Measurements from ENCODE around the gene KREMEN2. TPM values are rescaled to one million over a fixed set of nuclear protein-coding genes. Genes with fewer than 3 reads are reported as not detected.

KREMEN2 gene
- total and polyA plus RNA-seq, 12 donors: not detected

DNA sequence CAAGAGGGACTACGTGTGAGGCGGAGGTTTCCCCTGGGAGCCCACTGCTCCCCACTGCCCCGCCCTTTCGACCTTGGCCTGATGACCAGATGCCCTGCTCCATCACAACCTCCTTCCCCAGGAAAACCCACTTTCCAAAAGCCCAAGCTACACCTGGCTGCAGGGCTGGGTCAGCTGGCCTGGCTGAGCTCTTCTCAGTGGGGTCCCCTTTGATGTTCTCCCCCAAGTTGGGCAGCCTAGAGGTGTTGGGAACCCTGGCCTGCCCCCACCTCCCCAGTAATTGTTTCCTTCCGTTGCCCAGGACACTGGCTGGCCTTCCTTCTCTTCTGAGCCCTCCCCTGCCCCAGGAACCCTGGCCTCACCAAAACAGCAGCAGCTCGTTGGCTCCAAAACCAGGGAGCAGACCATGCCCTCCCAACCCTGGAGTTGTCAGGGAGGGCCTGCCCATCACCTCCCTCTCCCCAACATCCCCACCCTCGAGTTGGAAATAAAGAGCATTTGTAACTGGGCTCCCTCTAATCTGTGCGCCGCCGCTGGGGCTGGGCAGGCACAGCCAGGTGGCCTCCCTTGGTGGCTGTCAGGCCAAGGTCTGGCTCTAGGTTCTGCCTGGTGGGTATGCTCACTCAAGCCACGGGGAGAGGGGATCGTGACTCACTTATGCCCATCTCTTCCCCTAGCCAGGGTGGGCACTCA, 50.1 kb downstream of the KREMEN2 start:
- Histone ChIP-seq H3K36me3 (replicated peaks in 1 of 2) (no peaks in the 10 kb centered on the region), H3K4me3 (no peak overlapping the region), H3K27ac (no peak overlapping the region), H3K9me3 (replicated peaks in 1 of 3) (no peaks in the 10 kb centered on the region), H3K27me3 (peaks cover 16% of the 10 kb centered on the region), H3K4me1 (replicated peaks in 1 of 2) (peaks cover 0 to 4% of the 10 kb centered on the region in 2 donors)
- WGBS, 4 donors: 49 to 72% (median 56%) methylated on average over 5 to 12 of the region's 12 CpGs
- DNase-seq: no peak
- TF ChIP-seq CTCF (IDR thresholded peaks at IDR 0.05) (no peak), POLR2A (IDR thresholded peaks at IDR 0.05) (no peak)
- intact Hi-C loops (cut with DNase I): no loop called here

- Histone ChIP-seq H3K4me3 (no peak overlapping the region), H3K9me3 (replicated peaks in 1 of 3) (no peaks in the 10 kb centered on the region), H3K27me3 (peaks cover 10% of the 10 kb centered on the region), H3K36me3 (replicated peaks in 1 of 2) (no peaks in the 10 kb centered on the region), H3K27ac (no peak overlapping the region), H3K4me1 (replicated peaks in 1 of 2) (peaks cover 3 to 10% of the 10 kb centered on the region in 2 donors)
- TF ChIP-seq POLR2A (IDR thresholded peaks at IDR 0.05): no peak
- TF ChIP-seq CTCF (IDR thresholded peaks at IDR 0.05): no peak
- intact Hi-C loops (cut with DNase I): no loop called here
- WGBS, 4 donors: 66 to 93% (median 90%) methylated on average over 5 to 6 of the region's 6 CpGs
- no peak for DNase-seq
Measured at GRCh38 chr16:3014971-3015370, 50.9 kb downstream of the KREMEN2 start.

- TF ChIP-seq POLR2A (IDR thresholded peaks at IDR 0.05) (no peak), CTCF (IDR thresholded peaks at IDR 0.05) (no peak)
- peaks cover 4 to 16% of the 10 kb centered on the region in 2 donors for H3K4me1 ChIP-seq (replicated peaks in 1 of 2)
- H3K4me3 ChIP-seq: no peak overlapping the region
- intact Hi-C loops (cut with DNase I): no loop called here
- H3K27ac ChIP-seq: no peak overlapping the region
- H3K36me3 ChIP-seq (replicated peaks in 1 of 2): no peaks in the 10 kb centered on the region
- peaks cover 10% of the 10 kb centered on the region for H3K27me3 ChIP-seq
- WGBS, 4 donors: 85 to 94% (median 89%) methylated on average over 7 to 13 of the region's 13 CpGs
- no peaks in the 10 kb centered on the region for H3K9me3 ChIP-seq (replicated peaks in 1 of 3)
- no peak for DNase-seq
Measured at GRCh38 chr16:3015865-3016521, 51.9 kb downstream of the KREMEN2 start.

GRCh38 chr16:3017344-3017743, 53.3 kb downstream of the KREMEN2 start:
- 59 to 89% (median 66%) methylated on average over 12 to 20 of the region's 20 CpGs for WGBS, 4 donors
- DNase-seq: no peak
- Histone ChIP-seq H3K9me3 (replicated peaks in 1 of 3) (no peaks in the 10 kb centered on the region), H3K27ac (no peak overlapping the region), H3K27me3 (peaks cover 10% of the 10 kb centered on the region), H3K4me3 (no peak overlapping the region), H3K4me1 (replicated peaks in 1 of 2) (peaks cover 17 to 30% of the 10 kb centered on the region in 2 donors), H3K36me3 (replicated peaks in 1 of 2) (no peaks in the 10 kb centered on the region)
- TF ChIP-seq CTCF (IDR thresholded peaks at IDR 0.05): no peak
- TF ChIP-seq POLR2A (IDR thresholded peaks at IDR 0.05): no peak
- intact Hi-C loops (cut with DNase I): no loop called here

Small RNA genes within 50 kb of the gene (small RNA-seq; reads per million reads assigned to genes)
- gene LINC00514: 0 reads per million in 2 donors

Other genes starting within 250 kb of the KREMEN2 start
- gene PRSS27, start 244.1 kb upstream of the KREMEN2 start, total RNA-seq: 1 to 10 TPM in 5 of 9 donors, under 1 TPM in 3, not detected in 1; 0.33 to 2.1 (median 1.4) TPM
- gene PRSS27, start 244.1 kb upstream of the KREMEN2 start, polyA plus RNA-seq: 1 to 10 TPM in 2 of 3 donors, not detected in 1; 2.6 to 2.7 TPM
- 100 to 1,000 TPM in 8 of 9 donors, 10 to 100 TPM in 1; 81.7 to 848 (median 294) TPM for gene SRRM2, start 211.6 kb upstream of the KREMEN2 start, total RNA-seq
- gene SRRM2, start 211.6 kb upstream of the KREMEN2 start, polyA plus RNA-seq: 1,000 to 10,000 TPM in 1 of 3 donors, 100 to 1,000 TPM in 2; 289 to 3,120 (median 744) TPM
- 100 to 1,000 TPM in 8 of 9 donors, 10 to 100 TPM in 1; 98.2 to 730 (median 323) TPM for gene ELOB, start 187.0 kb upstream of the KREMEN2 start, total RNA-seq
- 1,000 to 10,000 TPM in 1 of 3 donors, 100 to 1,000 TPM in 1, 10 to 100 TPM in 1; 72.7 to 1,030 (median 891) TPM for gene ELOB, start 187.0 kb upstream of the KREMEN2 start, polyA plus RNA-seq
- gene PRSS33, start 176.7 kb upstream of the KREMEN2 start, total RNA-seq: not detected
- gene PRSS33, start 176.7 kb upstream of the KREMEN2 start, polyA plus RNA-seq: not detected
- gene PRSS41, start 165.8 kb upstream of the KREMEN2 start, total RNA-seq: not detected
- gene PRSS41, start 165.8 kb upstream of the KREMEN2 start, polyA plus RNA-seq: not detected
- under 1 TPM in 3 of 9 donors, not detected in 6; 0.72 to 0.88 (median 0.83) TPM for gene PRSS21, start 147.0 kb upstream of the KREMEN2 start, total RNA-seq
- 1 to 10 TPM in 1 of 3 donors, under 1 TPM in 2; 0.20 to 2.6 (median 0.98) TPM for gene PRSS21, start 147.0 kb upstream of the KREMEN2 start, polyA plus RNA-seq
- 100 to 1,000 TPM in 1 of 9 donors, 1 to 10 TPM in 3, under 1 TPM in 3, not detected in 2; 0.41 to 119 (median 1.2) TPM for gene ZG16B, start 134.0 kb upstream of the KREMEN2 start, total RNA-seq
- under 1 TPM in 2 of 3 donors, not detected in 1; 0.35 to 0.81 TPM for gene ZG16B, start 134.0 kb upstream of the KREMEN2 start, polyA plus RNA-seq
- gene PRSS22, start 106.1 kb upstream of the KREMEN2 start, total RNA-seq: under 1 TPM in 2 of 9 donors, not detected in 7; 0.32 to 0.41 TPM
- under 1 TPM in 1 of 3 donors, not detected in 2; 0.07 TPM for gene PRSS22, start 106.1 kb upstream of the KREMEN2 start, polyA plus RNA-seq
- gene FLYWCH2, start 81.1 kb upstream of the KREMEN2 start, total RNA-seq: 100 to 1,000 TPM in 4 of 9 donors, 10 to 100 TPM in 5; 28.8 to 232 (median 69.9) TPM
- gene FLYWCH2, start 81.1 kb upstream of the KREMEN2 start, polyA plus RNA-seq: 10 to 100 TPM; 16.7 to 87.1 (median 49.5) TPM
- 10 to 100 TPM; 13.6 to 89.8 (median 46.4) TPM for gene FLYWCH1, start 52.3 kb upstream of the KREMEN2 start, total RNA-seq
- 10 to 100 TPM in 2 of 3 donors, 1 to 10 TPM in 1; 3.3 to 79.7 (median 55.6) TPM for gene FLYWCH1, start 52.3 kb upstream of the KREMEN2 start, polyA plus RNA-seq
- gene PAQR4, start 5.1 kb downstream of the KREMEN2 start, total RNA-seq: 10 to 100 TPM in 7 of 9 donors, 1 to 10 TPM in 2; 7.4 to 17.0 (median 13.2) TPM
- gene PAQR4, start 5.1 kb downstream of the KREMEN2 start, polyA plus RNA-seq: 10 to 100 TPM in 1 of 3 donors, 1 to 10 TPM in 2; 4.1 to 14.6 (median 8.1) TPM
- 1 to 10 TPM in 8 of 9 donors, under 1 TPM in 1; 0.46 to 7.0 (median 2.9) TPM for gene PKMYT1, start 16.2 kb downstream of the KREMEN2 start, total RNA-seq
- gene PKMYT1, start 16.2 kb downstream of the KREMEN2 start, polyA plus RNA-seq: 1 to 10 TPM; 1.0 to 3.7 (median 2.0) TPM
- gene CLDN9, start 48.6 kb downstream of the KREMEN2 start, total RNA-seq: under 1 TPM in 2 of 9 donors, not detected in 7; 0.28 to 0.31 TPM
- 1 to 10 TPM in 1 of 3 donors, under 1 TPM in 1, not detected in 1; 0.34 to 1.4 TPM for gene CLDN9, start 48.6 kb downstream of the KREMEN2 start, polyA plus RNA-seq
- under 1 TPM in 2 of 9 donors, not detected in 7; 0.46 to 0.47 TPM for gene CLDN6, start 53.9 kb downstream of the KREMEN2 start, total RNA-seq
- gene CLDN6, start 53.9 kb downstream of the KREMEN2 start, polyA plus RNA-seq: not detected
- gene TNFRSF12A, start 56.1 kb downstream of the KREMEN2 start, total RNA-seq: 100 to 1,000 TPM in 2 of 9 donors, 10 to 100 TPM in 6, 1 to 10 TPM in 1; 8.8 to 175 (median 42.5) TPM
- gene TNFRSF12A, start 56.1 kb downstream of the KREMEN2 start, polyA plus RNA-seq: 100 to 1,000 TPM in 1 of 3 donors, 10 to 100 TPM in 2; 41.8 to 124 (median 60.9) TPM
- gene HCFC1R1, start 59.7 kb downstream of the KREMEN2 start, total RNA-seq: 100 to 1,000 TPM in 1 of 9 donors, 10 to 100 TPM in 8; 35.4 to 138 (median 62.7) TPM
- gene HCFC1R1, start 59.7 kb downstream of the KREMEN2 start, polyA plus RNA-seq: 100 to 1,000 TPM in 2 of 3 donors, 10 to 100 TPM in 1; 29.7 to 609 (median 462) TPM
- gene THOC6, start 59.8 kb downstream of the KREMEN2 start, total RNA-seq: 10 to 100 TPM; 14.9 to 24.3 (median 17.3) TPM
- gene THOC6, start 59.8 kb downstream of the KREMEN2 start, polyA plus RNA-seq: 100 to 1,000 TPM in 1 of 3 donors, 10 to 100 TPM in 1, 1 to 10 TPM in 1; 9.0 to 107 (median 78.6) TPM
- gene BICDL2, start 72.7 kb downstream of the KREMEN2 start, total RNA-seq: under 1 TPM in 2 of 9 donors, not detected in 7; 0.14 to 0.31 TPM
- gene BICDL2, start 72.7 kb downstream of the KREMEN2 start, polyA plus RNA-seq: under 1 TPM in 2 of 3 donors, not detected in 1; 0.20 to 0.24 TPM
- gene MMP25, start 82.3 kb downstream of the KREMEN2 start, total RNA-seq: under 1 TPM in 8 of 9 donors, not detected in 1; 0.11 to 0.65 (median 0.35) TPM
- gene MMP25, start 82.3 kb downstream of the KREMEN2 start, polyA plus RNA-seq: 1 to 10 TPM in 1 of 3 donors, under 1 TPM in 2; 0.09 to 3.1 (median 0.47) TPM
- gene IL32, start 101.4 kb downstream of the KREMEN2 start, total RNA-seq: 100 to 1,000 TPM in 1 of 9 donors, 10 to 100 TPM in 6, 1 to 10 TPM in 2; 3.9 to 106 (median 22.0) TPM
- gene IL32, start 101.4 kb downstream of the KREMEN2 start, polyA plus RNA-seq: 100 to 1,000 TPM in 2 of 3 donors, 10 to 100 TPM in 1; 19.9 to 127 (median 118) TPM
- under 1 TPM in 3 of 9 donors, not detected in 6; 0.11 to 0.50 (median 0.15) TPM for gene ZSCAN10, start 135.0 kb downstream of the KREMEN2 start, total RNA-seq
- gene ZSCAN10, start 135.0 kb downstream of the KREMEN2 start, polyA plus RNA-seq: under 1 TPM in 1 of 3 donors, not detected in 2; 0.13 TPM
- 10 to 100 TPM in 8 of 9 donors, 1 to 10 TPM in 1; 6.3 to 25.5 (median 13.3) TPM for gene ZNF205, start 148.3 kb downstream of the KREMEN2 start, total RNA-seq
- gene ZNF205, start 148.3 kb downstream of the KREMEN2 start, polyA plus RNA-seq: 10 to 100 TPM in 2 of 3 donors, 1 to 10 TPM in 1; 3.8 to 86.1 (median 33.9) TPM
- 10 to 100 TPM in 7 of 9 donors, 1 to 10 TPM in 2; 2.6 to 19.3 (median 12.6) TPM for gene ZNF213, start 170.8 kb downstream of the KREMEN2 start, total RNA-seq
- gene ZNF213, start 170.8 kb downstream of the KREMEN2 start, polyA plus RNA-seq: 10 to 100 TPM in 2 of 3 donors, 1 to 10 TPM in 1; 4.2 to 19.5 (median 10.4) TPM
- gene OR1F1, start 223.9 kb downstream of the KREMEN2 start, total RNA-seq: not detected
- not detected for gene OR1F1, start 223.9 kb downstream of the KREMEN2 start, polyA plus RNA-seq

Measured in adrenal gland (tissue), 12 donors.